Activated CD8-positive, alpha-beta T cell treated with anti-CD3 and anti-CD28 coated beads, Interleukin-2, amount 10 ng/mL, durations not matched to agents 7 days and 5 days (primary cell): ENCODE data around the gene LIMA1. TPM values are rescaled to one million over a fixed set of nuclear protein-coding genes. Genes with fewer than 3 reads are reported as not detected.
"Not testable (repeated sequence)": the region's sequence is repeated elsewhere in the genome, so short reads cannot be mapped to it uniquely, and the experiment has no call there.

Source experiments
- ATAC-seq: fragments of 150-1000 bp; cut with Tn5 transposase; one replicate; pipeline ENCODE4 v1.10.0; 2021; ENCODE audit warnings: moderate library complexity
- CTCF ChIA-PET: fragments of 350-600 bp; sonication (Branson Sonifier 250); formaldehyde crosslinking; loops from one replicate; lab custom pipeline; 2021; ENCODE audit warnings: antibody characterized with exemption; lab: Charles Lee
- POLR2A ChIA-PET: fragments of 350-600 bp; sonication (Branson Sonifier 250); formaldehyde crosslinking; loops from one replicate; lab custom pipeline; 2021; ENCODE audit warnings: antibody characterized with exemption; lab: Charles Lee
- DNase-seq: peaks from one replicate; pipeline ENCODE4 v3.0.0-alpha.2; 2020
- H3K27ac Mint-ChIP-seq: one replicate; pipeline ENCODE4 v1.8.0; 2021; ENCODE audit warnings: mild to moderate bottlenecking, mixed read lengths
- H3K27me3 Mint-ChIP-seq: one replicate; pipeline ENCODE4 v1.8.0; 2021; ENCODE audit warnings: low read depth, mixed read lengths
- H3K36me3 Mint-ChIP-seq: one replicate; pipeline ENCODE4 v1.8.0; 2021; ENCODE audit warnings: low read depth, mixed read lengths
- H3K4me1 Mint-ChIP-seq: one replicate; pipeline ENCODE4 v1.8.0; 2021; ENCODE audit warnings: low read depth, mixed read lengths
- H3K4me3 Mint-ChIP-seq: one replicate; pipeline ENCODE4 v1.8.0; 2021; ENCODE audit warnings: mild to moderate bottlenecking, mixed read lengths
- H3K9me3 Mint-ChIP-seq: one replicate; pipeline ENCODE4 v1.8.0; 2022; ENCODE audit warnings: mixed read lengths; ENCODE audit not compliant: insufficient read depth
- total RNA-seq, 2 experiments: library from RNA; stranded (reverse); gene quantifications; one replicate each; pipeline ENCODE4 v1.2.3, GENCODE V29; 2021

Gene LIMA1
- total RNA-seq, 2 experiments from 2014 or later = 19.4 to 19.9 TPM

- ChIA-PET CTCF (interaction anchor here (1.4 to 1.6 kb wide), 3 partner anchors 10 to 45 kb away, joined by 3 to 7 read pairs (median 5); partner anchors contain the start of gene COX14), POLR2A (interaction anchor here (2.2 kb wide), 1 partner anchor 10 kb away, joined by 10 read pairs; the partner anchor contains the start of gene CERS5)
- H3K36me3 Mint-ChIP-seq = peaks cover 19% of the 10 kb centered on the region
- DNase-seq (no peak), ATAC-seq (no peak)
- no peak overlapping the region for H3K4me3 Mint-ChIP-seq
- peaks cover 3% of the 10 kb centered on the region for H3K4me1 Mint-ChIP-seq
- no peaks in the 10 kb centered on the region for H3K9me3 Mint-ChIP-seq
- H3K27ac Mint-ChIP-seq = no peak overlapping the region
- no peaks in the 10 kb centered on the region for H3K27me3 Mint-ChIP-seq
Measured at GRCh38 chr12:50156641-50157040, 126.7 kb downstream of the LIMA1 start.

GRCh38 chr12:50154947-50155346, 128.4 kb downstream of the LIMA1 start:
- POLR2A ChIA-PET = interaction anchor here (0.5 to 1.8 kb wide), 2 partner anchors 43 to 475 kb away, joined by 3 to 4 read pairs; partner anchors contain the start of gene COX14
- H3K27ac Mint-ChIP-seq = not testable (repeated sequence)

GRCh38 chr12:50151047-50151687, 132.2 kb downstream of the LIMA1 start:
- Mint-ChIP-seq H3K27me3 (no peaks in the 10 kb centered on the region), H3K4me1 (peaks cover 5% of the 10 kb centered on the region), H3K36me3 (peaks cover 2% of the 10 kb centered on the region), H3K27ac (peak overlapping the region; percentile 47), H3K9me3 (no peaks in the 10 kb centered on the region), H3K4me3 (no peak overlapping the region)
- ATAC-seq = no peak
- POLR2A ChIA-PET = no interaction called here
- DNase-seq = no peak
- CTCF ChIA-PET = no interaction called here

More at GRCh38 chr12:50154947-50155346, 128.4 kb downstream of the LIMA1 start:
- CTCF ChIA-PET = interaction anchor here (0.9 to 1.7 kb wide), 4 partner anchors 13 to 84 kb away, joined by 3 to 7 read pairs (median 4); partner anchors contain the start of gene CERS5
- not testable (repeated sequence) for ATAC-seq, H3K4me3 Mint-ChIP-seq, DNase-seq, H3K4me1 Mint-ChIP-seq, H3K9me3 Mint-ChIP-seq, H3K27me3 Mint-ChIP-seq
- peaks cover 15% of the 10 kb centered on the region for H3K36me3 Mint-ChIP-seq

- ChIA-PET POLR2A (interaction anchor here (1.0 kb wide), 1 partner anchor 18 kb away, joined by 3 read pairs; the partner anchor contains the start of gene CERS5), CTCF (interaction anchor here (0.7 kb wide), 1 partner anchor 20 kb away, joined by 3 read pairs; no protein-coding TSS in a partner anchor)
- no peak overlapping the region for H3K27ac Mint-ChIP-seq
- no peak overlapping the region for H3K4me3 Mint-ChIP-seq
- no peaks in the 10 kb centered on the region for H3K9me3 Mint-ChIP-seq
- no peak for ATAC-seq
- no peak for DNase-seq
- H3K27me3 Mint-ChIP-seq = no peaks in the 10 kb centered on the region
- peaks cover 2% of the 10 kb centered on the region for H3K36me3 Mint-ChIP-seq
- peaks cover 5% of the 10 kb centered on the region for H3K4me1 Mint-ChIP-seq
Measured at GRCh38 chr12:50149311-50149710, 134.0 kb downstream of the LIMA1 start.

- not testable (repeated sequence) for DNase-seq, H3K9me3 Mint-ChIP-seq, H3K4me3 Mint-ChIP-seq, H3K27me3 Mint-ChIP-seq, ATAC-seq, H3K36me3 Mint-ChIP-seq, H3K4me1 Mint-ChIP-seq, H3K27ac Mint-ChIP-seq
- CTCF ChIA-PET = interaction anchor here (0.6 to 1.1 kb wide), 3 partner anchors 28 to 179 kb away, joined by 3 read pairs; no protein-coding TSS in a partner anchor
- POLR2A ChIA-PET = interaction anchor here (0.9 kb wide), 1 partner anchor 35 kb away, joined by 3 read pairs; no protein-coding TSS in a partner anchor
Measured at GRCh38 chr12:50148011-50148410, 135.3 kb downstream of the LIMA1 start.

- Mint-ChIP-seq H3K36me3 (no peaks in the 10 kb centered on the region), H3K4me1 (peaks cover 5% of the 10 kb centered on the region), H3K27ac (no peak overlapping the region), H3K27me3 (no peaks in the 10 kb centered on the region), H3K9me3 (no peaks in the 10 kb centered on the region), H3K4me3 (no peak overlapping the region)
- DNase-seq (no peak), ATAC-seq (no peak)
- ChIA-PET CTCF (interaction anchor here (1.1 kb wide), 1 partner anchor 29 kb away, joined by 3 read pairs; no protein-coding TSS in a partner anchor), POLR2A (interaction anchor here (0.9 kb wide), 1 partner anchor 34 kb away, joined by 3 read pairs; no protein-coding TSS in a partner anchor)
Measured at GRCh38 chr12:50147281-50147680, 136.0 kb downstream of the LIMA1 start.

- ATAC-seq = no peak
- Mint-ChIP-seq H3K4me1 (peaks cover 3% of the 10 kb centered on the region), H3K9me3 (no peaks in the 10 kb centered on the region), H3K4me3 (no peak overlapping the region), H3K27me3 (no peaks in the 10 kb centered on the region), H3K36me3 (peaks cover 12% of the 10 kb centered on the region), H3K27ac (no peak overlapping the region)
- ChIA-PET CTCF (interaction anchor here (0.7 to 1.5 kb wide), 5 partner anchors 13 to 178 kb away, joined by 3 read pairs; partner anchors contain the start of gene COX14), POLR2A (no interaction called here)
- DNase-seq = no peak
Measured at GRCh38 chr12:50145439-50145838, 137.9 kb downstream of the LIMA1 start.

- ChIA-PET CTCF (interaction anchor here (0.7 to 1.7 kb wide), 3 partner anchors 10 to 24 kb away, joined by 3 to 10 read pairs (median 3); partner anchors contain the start of gene CERS5), POLR2A (interaction anchor here (1.1 kb wide), 1 partner anchor 30 kb away, joined by 4 read pairs; no protein-coding TSS in a partner anchor)
- H3K4me1 Mint-ChIP-seq = no peaks in the 10 kb centered on the region
- ATAC-seq (no peak), DNase-seq (no peak)
- no peak overlapping the region for H3K27ac Mint-ChIP-seq
- H3K27me3 Mint-ChIP-seq = no peaks in the 10 kb centered on the region
- H3K36me3 Mint-ChIP-seq = peaks cover 26% of the 10 kb centered on the region
- H3K9me3 Mint-ChIP-seq = no peaks in the 10 kb centered on the region
- no peak overlapping the region for H3K4me3 Mint-ChIP-seq
Measured at GRCh38 chr12:50142993-50143392, 140.3 kb downstream of the LIMA1 start.

GRCh38 chr12:50132505-50133135, 150.7 kb downstream of the LIMA1 start:
- H3K4me3 Mint-ChIP-seq = no peak overlapping the region
- ChIA-PET CTCF (interaction anchor here (0.7 to 4.3 kb wide), 16 partner anchors 10 to 182 kb away, joined by 3 to 33 read pairs (median 4); partner anchors contain the start of genes CERS5 and COX14), POLR2A (interaction anchor here (1.5 kb wide), 1 partner anchor 16 kb away, joined by 4 read pairs; no protein-coding TSS in a partner anchor)
- no peak overlapping the region for H3K27ac Mint-ChIP-seq
- no peaks in the 10 kb centered on the region for H3K9me3 Mint-ChIP-seq
- ATAC-seq (no peak), DNase-seq (no peak)
- peaks cover 59% of the 10 kb centered on the region for H3K36me3 Mint-ChIP-seq
- no peaks in the 10 kb centered on the region for H3K27me3 Mint-ChIP-seq
- H3K4me1 Mint-ChIP-seq = peaks cover 5% of the 10 kb centered on the region

- POLR2A ChIA-PET = interaction anchor here (1.1 kb wide), 1 partner anchor 17 kb away, joined by 3 read pairs; the partner anchor contains the start of gene COX14
- Mint-ChIP-seq H3K27me3 (no peaks in the 10 kb centered on the region), H3K4me3 (no peak overlapping the region), H3K4me1 (peaks cover 19% of the 10 kb centered on the region), H3K9me3 (no peaks in the 10 kb centered on the region), H3K36me3 (peaks cover 54% of the 10 kb centered on the region), H3K27ac (no peak overlapping the region)
- no peak for DNase-seq
- ATAC-seq = no peak
- CTCF ChIA-PET = interaction anchor here (0.9 to 10.7 kb wide), 6 partner anchors 9 to 162 kb away, joined by 3 to 114 read pairs (median 4); partner anchors contain the start of genes CERS5 and COX14
Measured at GRCh38 chr12:50129290-50129689, 154.0 kb downstream of the LIMA1 start.

- DNase-seq = no peak
- no peaks in the 10 kb centered on the region for H3K27me3 Mint-ChIP-seq
- H3K4me3 Mint-ChIP-seq = no peak overlapping the region
- no peak for ATAC-seq
- POLR2A ChIA-PET = interaction anchor here (1.3 kb wide), 2 partner anchors 9 to 15 kb away, joined by 5 read pairs; no protein-coding TSS in a partner anchor
- H3K27ac Mint-ChIP-seq = no peak overlapping the region
- H3K9me3 Mint-ChIP-seq = no peaks in the 10 kb centered on the region
- H3K36me3 Mint-ChIP-seq = peaks cover 51% of the 10 kb centered on the region
- peaks cover 17% of the 10 kb centered on the region for H3K4me1 Mint-ChIP-seq
- CTCF ChIA-PET = interaction anchor here (1.1 to 10.7 kb wide), 3 partner anchors 16 to 51 kb away, joined by 3 to 114 read pairs (median 4); partner anchors contain the start of genes COX14 and SMARCD1
Measured at GRCh38 chr12:50127546-50127945, 155.8 kb downstream of the LIMA1 start.
